GM19240 (cell line): Measurements from ENCODE around the gene CEP131.

Experiments used
- DNase-seq: peaks from one replicate; pipeline ENCODE4 v3.0.0; 2011; ENCODE audit warnings: low spot score; ENCODE audit not compliant: insufficient read length

CEP131 gene

GRCh38 chr17:81222906-81223761 is at the start of gene CEP131:
TSS of gene CEP131 (minus strand) at chr17:81222965. CDS start at chr17:81220056, 2,909 bp downstream.
- DNase-seq: peak; percentile 99

GRCh38 chr17:81271226-81271625 is 48.5 kb upstream of the CEP131 start:
- DNase-seq: no peak

GRCh38 chr17:81270279-81270678 is 47.5 kb upstream of the CEP131 start:
- DNase-seq: no peak

- no peak for DNase-seq
These were observed 44.8 kb upstream of the CEP131 start for GRCh38 chr17:81267390-81268067.

- no peak for DNase-seq
These were observed 42.8 kb upstream of the CEP131 start for GRCh38 chr17:81265576-81265975.

- no peak for DNase-seq
These were observed 41.9 kb upstream of the CEP131 start for GRCh38 chr17:81264640-81265039.

GRCh38 chr17:81263371-81264181 is 40.8 kb upstream of the CEP131 start:
- no peak for DNase-seq

- no peak for DNase-seq
These were observed 39.0 kb upstream of the CEP131 start for GRCh38 chr17:81261582-81262336.

GRCh38 chr17:81261096-81261495 is 38.3 kb upstream of the CEP131 start:
- DNase-seq: no peak

GRCh38 chr17:81260641-81261040 is 37.9 kb upstream of the CEP131 start:
- no peak for DNase-seq

- DNase-seq: no peak
These were observed 37.4 kb upstream of the CEP131 start for GRCh38 chr17:81260171-81260570.

GRCh38 chr17:81259058-81259605 is 36.4 kb upstream of the CEP131 start:
- DNase-seq: no peak

GRCh38 chr17:81258292-81258691 is 35.5 kb upstream of the CEP131 start:
- no peak for DNase-seq

GRCh38 chr17:81257533-81257932 is 34.8 kb upstream of the CEP131 start:
- DNase-seq: no peak

- no peak for DNase-seq
These were observed 33.9 kb upstream of the CEP131 start for GRCh38 chr17:81256616-81257015.

- DNase-seq: no peak
These were observed 32.4 kb upstream of the CEP131 start for GRCh38 chr17:81254955-81255717.

GRCh38 chr17:81253358-81254131 is 30.8 kb upstream of the CEP131 start:
- peak; percentile 43 for DNase-seq

- no peak for DNase-seq
These were observed 30.2 kb upstream of the CEP131 start for GRCh38 chr17:81252987-81253329.

- DNase-seq: no peak
These were observed 29.7 kb upstream of the CEP131 start for GRCh38 chr17:81252326-81252986.
